Endodermal cell (in vitro differentiated cells): ENCODE data around the gene AMIGO1. TPM values are rescaled to one million over a fixed set of nuclear protein-coding genes. Genes with fewer than 3 reads are reported as not detected.

Experiments
- DNase-seq: peaks from one replicate; pipeline ENCODE4 v3.0.0-alpha.2; 2017
- H3K27ac ChIP-seq: 2 replicates; pipeline ENCODE4 v1.5.1; 2013; ENCODE audit warnings: mild to moderate bottlenecking, low read depth, low read length, moderate library complexity
- H3K27me3 ChIP-seq: 2 replicates; pipeline ENCODE4 v1.6.1; 2013; ENCODE audit warnings: mild to moderate bottlenecking, low read length, moderate library complexity; ENCODE audit not compliant: insufficient read depth, control insufficient read depth, poor library complexity, severe bottlenecking
- H3K36me3 ChIP-seq: 2 replicates; pipeline ENCODE4 v1.7.0; 2013; ENCODE audit warnings: mild to moderate bottlenecking, low read length, moderate library complexity; ENCODE audit not compliant: control insufficient read depth, insufficient read depth
- H3K4me1 ChIP-seq: one replicate; pipeline ENCODE4 v1.7.0; 2013; ENCODE audit warnings: low read length; ENCODE audit not compliant: control insufficient read depth, insufficient read depth
- H3K4me3 ChIP-seq: 2 replicates; pipeline ENCODE4 v1.5.1; 2013; ENCODE audit warnings: mild to moderate bottlenecking, low read length, moderate library complexity
- H3K9ac ChIP-seq: 2 replicates; pipeline ENCODE4 v1.6.1; 2013; ENCODE audit warnings: mild to moderate bottlenecking, low read length, moderate library complexity; ENCODE audit not compliant: poor library complexity, severe bottlenecking; ENCODE audit errors: extremely low read depth
- H3K9me3 ChIP-seq: 2 replicates; pipeline ENCODE4 v1.6.1; 2013; ENCODE audit warnings: mild to moderate bottlenecking, low read length, moderate library complexity; ENCODE audit not compliant: control insufficient read depth
- H3K27ac Mint-ChIP-seq: 2 replicates; pipeline ENCODE4 v1.8.0; 2020; ENCODE audit warnings: mixed read lengths
- H3K27me3 Mint-ChIP-seq: 2 replicates; pipeline ENCODE4 v1.8.0; 2021; ENCODE audit warnings: mild to moderate bottlenecking, mixed read lengths; ENCODE audit not compliant: insufficient read depth
- H3K36me3 Mint-ChIP-seq: 2 replicates; pipeline ENCODE4 v1.8.0; 2020; ENCODE audit warnings: low read depth, mixed read lengths
- H3K4me1 Mint-ChIP-seq: 2 replicates; pipeline ENCODE4 v1.8.0; 2020; ENCODE audit warnings: mixed read lengths
- H3K4me3 Mint-ChIP-seq: 2 replicates; pipeline ENCODE4 v1.8.0; 2020; ENCODE audit warnings: mild to moderate bottlenecking, moderate library complexity, mixed read lengths
- H3K9me3 Mint-ChIP-seq: 2 replicates; pipeline ENCODE4 v1.8.0; 2020; ENCODE audit warnings: mild to moderate bottlenecking, mixed read lengths
- WGBS, 2 experiments: methylation state at CpG; one replicate each; pipeline versions ENCODE4 v1.1.5 to v1.1.7; 2013; ENCODE audit warnings: missing lambda C conversion rate in 2 of 2, mixed read lengths in 1 of 2; ENCODE audit not compliant: insufficient coverage in 1 of 2, insufficient read length in 1 of 2; 5-methylcytosine and 5-hydroxymethylcytosine counted together
- total RNA-seq, 2 donors: library from RNA; stranded (reverse); fragmentation: NEBNext Ultra II Directional in 1 of 2; extraction: Animal tissue kit (Norgen Biotek cat#: 25700) in 1 of 2; gene quantifications; 2 replicates in 1 of 2; 3 replicates in 1 of 2; pipeline ENCODE4 v1.2.1, GENCODE V29; 2021
- TF ChIP-seq, protein P1 (sequence below): fragments of 200-600 bp; sonication (generic); conservative IDR thresholded peaks from 2 replicates; pipeline ENCODE4 v1.5.0; 2021; ENCODE audit warnings: antibody characterized with exemption, mild to moderate bottlenecking

AMIGO1 gene
- total RNA-seq, 2 donors from 2014 or later: 2.4 to 2.7 TPM

DNA sequence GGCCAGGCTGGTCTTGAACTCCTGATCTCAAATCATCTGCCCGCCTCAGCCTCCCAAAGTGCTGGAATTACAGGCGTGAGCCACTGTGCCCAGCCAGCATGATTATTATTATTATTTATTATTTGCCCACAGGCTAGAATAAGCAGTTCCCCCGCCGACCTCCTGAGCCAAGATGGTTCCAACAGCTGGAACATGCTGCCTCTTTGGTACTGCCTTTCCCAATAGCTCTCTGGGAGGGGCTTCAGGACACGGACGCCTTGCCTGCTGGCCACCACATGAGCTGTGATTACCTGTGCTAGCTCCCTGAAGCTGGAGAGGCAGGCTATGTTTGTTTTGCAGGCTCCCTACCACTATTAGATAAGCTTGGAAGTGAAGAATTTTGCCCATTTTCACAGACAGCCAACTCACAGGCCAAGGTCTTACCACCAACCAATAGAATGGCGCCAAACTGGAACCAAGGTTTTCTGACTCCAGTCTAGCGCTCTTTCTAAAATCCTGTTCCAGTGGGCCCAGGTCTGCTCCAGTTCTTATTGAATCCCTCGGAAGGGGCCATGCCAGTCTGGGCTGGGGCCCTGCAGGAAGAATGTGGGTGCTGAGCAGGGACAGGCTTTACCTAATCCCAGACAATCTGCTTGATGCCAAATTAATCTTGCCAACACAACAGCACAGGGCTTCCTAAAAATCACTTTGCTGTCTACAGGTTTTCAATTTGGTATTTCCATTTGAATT, 28.1 kb upstream of the AMIGO1 start:
- no peak overlapping the region for H3K27ac ChIP-seq
- no peaks in the 10 kb centered on the region for H3K36me3 ChIP-seq
- H3K4me3 Mint-ChIP-seq: no peak overlapping the region
- H3K4me3 ChIP-seq: no peak overlapping the region
- peaks cover under 1% of the 10 kb centered on the region for H3K4me1 ChIP-seq
- H3K27ac Mint-ChIP-seq: no peak overlapping the region
- no peaks in the 10 kb centered on the region for H3K9me3 ChIP-seq
- no peak overlapping the region for H3K9ac ChIP-seq
- H3K4me1 Mint-ChIP-seq: peaks cover 4% of the 10 kb centered on the region
- peaks cover 11% of the 10 kb centered on the region for H3K27me3 ChIP-seq
- TF ChIP-seq, protein P1, sequence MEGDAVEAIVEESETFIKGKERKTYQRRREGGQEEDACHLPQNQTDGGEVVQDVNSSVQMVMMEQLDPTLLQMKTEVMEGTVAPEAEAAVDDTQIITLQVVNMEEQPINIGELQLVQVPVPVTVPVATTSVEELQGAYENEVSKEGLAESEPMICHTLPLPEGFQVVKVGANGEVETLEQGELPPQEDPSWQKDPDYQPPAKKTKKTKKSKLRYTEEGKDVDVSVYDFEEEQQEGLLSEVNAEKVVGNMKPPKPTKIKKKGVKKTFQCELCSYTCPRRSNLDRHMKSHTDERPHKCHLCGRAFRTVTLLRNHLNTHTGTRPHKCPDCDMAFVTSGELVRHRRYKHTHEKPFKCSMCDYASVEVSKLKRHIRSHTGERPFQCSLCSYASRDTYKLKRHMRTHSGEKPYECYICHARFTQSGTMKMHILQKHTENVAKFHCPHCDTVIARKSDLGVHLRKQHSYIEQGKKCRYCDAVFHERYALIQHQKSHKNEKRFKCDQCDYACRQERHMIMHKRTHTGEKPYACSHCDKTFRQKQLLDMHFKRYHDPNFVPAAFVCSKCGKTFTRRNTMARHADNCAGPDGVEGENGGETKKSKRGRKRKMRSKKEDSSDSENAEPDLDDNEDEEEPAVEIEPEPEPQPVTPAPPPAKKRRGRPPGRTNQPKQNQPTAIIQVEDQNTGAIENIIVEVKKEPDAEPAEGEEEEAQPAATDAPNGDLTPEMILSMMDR: no peak
- H3K27me3 Mint-ChIP-seq: peaks cover 3% of the 10 kb centered on the region
- whole genome bisulfite sequencing, 2 experiments: 89 to 97% methylated on average over 5 to 9 of the region's 9 CpGs
- H3K36me3 Mint-ChIP-seq: no peaks in the 10 kb centered on the region
- DNase-seq: peak; percentile 55
- H3K9me3 Mint-ChIP-seq: no peaks in the 10 kb centered on the region

DNA sequence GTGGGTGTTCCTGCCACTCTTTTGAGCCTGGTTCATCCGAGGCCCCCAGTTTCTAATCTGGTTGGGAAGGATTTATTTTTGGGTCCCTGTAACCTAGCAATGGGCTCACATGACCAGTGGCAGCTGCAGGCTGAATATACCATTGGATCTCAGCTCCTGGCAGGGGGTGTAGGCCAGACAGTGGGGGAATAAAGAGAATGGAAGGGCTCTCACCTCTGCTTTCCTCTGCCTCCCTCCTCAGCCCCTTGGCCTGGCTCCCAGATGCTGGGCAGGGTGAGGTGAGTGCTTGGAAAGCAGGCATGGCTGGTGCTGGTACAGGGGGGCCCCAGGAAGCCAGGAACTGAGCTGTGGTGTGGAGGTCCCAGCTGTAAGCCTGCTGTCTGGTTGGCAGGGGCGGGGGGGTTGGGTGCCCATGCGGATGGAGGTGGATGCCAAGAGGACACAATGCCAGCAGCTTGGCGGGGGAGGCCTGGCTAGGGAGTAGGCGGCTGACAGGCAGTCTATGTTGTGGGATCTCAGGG, 26.5 kb upstream of the AMIGO1 start:
- Mint-ChIP-seq H3K27me3 (peaks cover 3% of the 10 kb centered on the region), H3K9me3 (no peaks in the 10 kb centered on the region), H3K4me1 (peaks cover 4% of the 10 kb centered on the region), H3K36me3 (no peaks in the 10 kb centered on the region), H3K4me3 (no peak overlapping the region), H3K27ac (no peak overlapping the region)
- DNase-seq: no peak
- H3K9me3 ChIP-seq: no peaks in the 10 kb centered on the region
- no peak overlapping the region for H3K4me3 ChIP-seq
- TF ChIP-seq, protein P1: no peak
- H3K36me3 ChIP-seq: no peaks in the 10 kb centered on the region
- no peak overlapping the region for H3K9ac ChIP-seq
- peaks cover 3% of the 10 kb centered on the region for H3K4me1 ChIP-seq
- no peak overlapping the region for H3K27ac ChIP-seq
- peaks cover 3% of the 10 kb centered on the region for H3K27me3 ChIP-seq
- 78 to 87% methylated on average over 1 to 5 of the region's 5 CpGs for WGBS, 2 experiments

DNA sequence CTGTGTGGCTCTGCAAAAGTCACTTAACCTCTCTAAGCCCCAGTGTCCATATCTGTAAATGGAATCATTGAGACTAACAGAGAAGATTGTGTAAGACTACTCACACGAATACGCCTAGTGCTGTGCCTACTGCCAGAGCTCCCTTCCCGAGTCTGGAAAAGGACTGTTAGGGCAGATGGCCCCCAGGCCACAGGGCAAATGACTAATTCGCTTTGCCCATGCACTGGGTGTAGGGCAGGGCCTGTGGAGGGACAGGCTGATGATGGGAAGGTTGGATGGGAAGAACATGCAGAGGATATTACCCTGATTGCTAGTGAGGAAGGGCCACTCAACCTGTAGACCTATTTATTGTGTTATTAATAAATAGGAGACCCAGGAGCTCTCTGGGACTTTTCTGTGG, 26.0 kb upstream of the AMIGO1 start:
- no peaks in the 10 kb centered on the region for H3K36me3 Mint-ChIP-seq
- H3K9ac ChIP-seq: no peak overlapping the region
- WGBS, 2 experiments: 86 to 100% methylated on average over 2 to 4 of the region's 4 CpGs

More for the DNA sequence above, 26.0 kb upstream of the AMIGO1 start:
- no peaks in the 10 kb centered on the region for H3K9me3 Mint-ChIP-seq
- H3K4me1 Mint-ChIP-seq: peaks cover 4% of the 10 kb centered on the region
- Histone ChIP-seq H3K36me3 (no peaks in the 10 kb centered on the region), H3K27me3 (no peaks in the 10 kb centered on the region), H3K27ac (no peak overlapping the region), H3K4me3 (no peak overlapping the region), H3K4me1 (peaks cover 3% of the 10 kb centered on the region), H3K9me3 (no peaks in the 10 kb centered on the region)
- no peak overlapping the region for H3K4me3 Mint-ChIP-seq
- H3K27ac Mint-ChIP-seq: no peak overlapping the region
- peaks cover 3% of the 10 kb centered on the region for H3K27me3 Mint-ChIP-seq
- DNase-seq: no peak
- TF ChIP-seq, protein P1: no peak
